Panc1 (cell line): ENCODE results near the gene ADAMTS7. TPM values are rescaled to one million over a fixed set of nuclear protein-coding genes. Genes with fewer than 3 reads are reported as not detected.

Experiments used
- ATAC-seq: fragments of 200-7000 bp; cut with Tn5 transposase; 2 replicates; pipeline ENCODE4 v1.9.1; 2020; ENCODE audit warnings: mild to moderate bottlenecking, moderate library complexity
- BruUV-seq: library from RNA; stranded (reverse); fragments of 400-500 nt; replicated peaks from 2 replicates; lab custom pipeline; 2021; lab: Mats Ljungman, UMichigan
- CTCF ChIA-PET: fragments of 300-600 bp; sonication (Branson Sonifier 250); formaldehyde crosslinking; loops from one replicate; lab custom pipeline; 2022; ENCODE audit warnings: antibody characterized with exemption; lab: Charles Lee
- POLR2A ChIA-PET: fragments of 300-600 bp; sonication (Branson Sonifier 250); formaldehyde crosslinking; loops from one replicate; lab custom pipeline; 2022; ENCODE audit warnings: antibody characterized with exemption; lab: Charles Lee
- DNase-seq: peaks from one replicate; pipeline ENCODE4 v3.0.0-alpha.2; 2010; ENCODE audit warnings: low read depth, low spot score
- H3K27ac ChIP-seq: 2 replicates; pipeline ENCODE4 v1.5.1; 2011; ENCODE audit warnings: mild to moderate bottlenecking, low read length, inconsistent platforms
- H3K27me3 ChIP-seq: fragments of 200-500 bp; sonication (Bioruptor generic); 2 replicates; pipeline ENCODE4 v1.6.0; 2014; ENCODE audit warnings: low read length, inconsistent platforms; ENCODE audit not compliant: control insufficient read depth, insufficient read depth
- H3K36me3 ChIP-seq: fragments of 200-500 bp; sonication (Bioruptor generic); 2 replicates; pipeline ENCODE4 v1.5.1; 2014; ENCODE audit warnings: inconsistent platforms, mild to moderate bottlenecking, low read length, moderate library complexity; ENCODE audit not compliant: control insufficient read depth, insufficient read depth
- H3K4me1 ChIP-seq: 2 replicates; pipeline ENCODE4 v1.5.1; 2011; ENCODE audit warnings: inconsistent platforms, mild to moderate bottlenecking, low read length, moderate library complexity; ENCODE audit not compliant: control insufficient read depth, insufficient read depth
- H3K4me3 ChIP-seq, 2 experiments: 2 replicates each; pipeline ENCODE4 v1.5.1; 2011 to 2012; ENCODE audit warnings: low read depth in 2 of 2, low read length in 2 of 2, mild to moderate bottlenecking in 2 of 2, inconsistent platforms in 1 of 2, moderate library complexity in 1 of 2
- H3K9me3 ChIP-seq: fragments of 200-500 bp; sonication (Bioruptor generic); 2 replicates; pipeline ENCODE4 v1.5.1; 2014; ENCODE audit warnings: low read depth, mild to moderate bottlenecking, inconsistent platforms, low read length, moderate library complexity; ENCODE audit not compliant: control insufficient read depth, insufficient read depth
- POLR2AphosphoS5 ChIP-seq: IDR thresholded peaks from 2 replicates; pipeline ENCODE4 v1.6.1; 2012; ENCODE audit warnings: mild to moderate bottlenecking, low read depth, low read length, moderate library complexity
- SIN3A ChIP-seq: IDR thresholded peaks from 2 replicates; pipeline ENCODE4 v1.6.1; 2012; ENCODE audit warnings: low read depth, mild to moderate bottlenecking, low read length, moderate library complexity, borderline replicate concordance; ENCODE audit not compliant: insufficient read depth
- TCF7L2 ChIP-seq: IDR thresholded peaks from 2 replicates; pipeline ENCODE4 v1.6.1; 2011; ENCODE audit warnings: mild to moderate bottlenecking, low read depth, low read length, inconsistent platforms
- in situ Hi-C: cut with HindIII; loops from 2 replicates; pipeline ENCODE4 v1.10.0; 2016; ENCODE audit warnings: low sequenced_read_pairs, low pct_unique_long_range_greater_than_20kb
- intact Hi-C: fragments of 100-400 bp; cut with micrococcal nuclease; formaldehyde crosslinking; loops from one replicate; pipeline ENCODE4 v1.10.0; 2022; ENCODE audit not compliant: unreplicated experiment
- total RNA-seq: library from RNA; stranded (reverse); gene quantifications from one replicate; pipeline ENCODE4 v1.2.1, GENCODE V29; 2021; ENCODE audit not compliant: unreplicated experiment
- TF ChIP-seq, protein P1 (sequence below): fragments of 450-650 bp; IDR thresholded peaks from 2 replicates; pipeline ENCODE4 v1.5.1; 2017; ENCODE audit warnings: mild to moderate bottlenecking
- TF ChIP-seq, protein P2 (sequence below), 2 experiments: IDR thresholded peaks; 2 replicates each; pipeline ENCODE4 v1.6.1; 2011 to 2012; ENCODE audit warnings: low read depth in 2 of 2, control low read depth in 1 of 2, low read length in 1 of 2, mild to moderate bottlenecking in 1 of 2, moderate library complexity in 1 of 2; ENCODE audit not compliant: insufficient read depth in 1 of 2

ADAMTS7 gene
- total RNA-seq, 1 experiment from 2014 or later, result 1.0 TPM

DNA sequence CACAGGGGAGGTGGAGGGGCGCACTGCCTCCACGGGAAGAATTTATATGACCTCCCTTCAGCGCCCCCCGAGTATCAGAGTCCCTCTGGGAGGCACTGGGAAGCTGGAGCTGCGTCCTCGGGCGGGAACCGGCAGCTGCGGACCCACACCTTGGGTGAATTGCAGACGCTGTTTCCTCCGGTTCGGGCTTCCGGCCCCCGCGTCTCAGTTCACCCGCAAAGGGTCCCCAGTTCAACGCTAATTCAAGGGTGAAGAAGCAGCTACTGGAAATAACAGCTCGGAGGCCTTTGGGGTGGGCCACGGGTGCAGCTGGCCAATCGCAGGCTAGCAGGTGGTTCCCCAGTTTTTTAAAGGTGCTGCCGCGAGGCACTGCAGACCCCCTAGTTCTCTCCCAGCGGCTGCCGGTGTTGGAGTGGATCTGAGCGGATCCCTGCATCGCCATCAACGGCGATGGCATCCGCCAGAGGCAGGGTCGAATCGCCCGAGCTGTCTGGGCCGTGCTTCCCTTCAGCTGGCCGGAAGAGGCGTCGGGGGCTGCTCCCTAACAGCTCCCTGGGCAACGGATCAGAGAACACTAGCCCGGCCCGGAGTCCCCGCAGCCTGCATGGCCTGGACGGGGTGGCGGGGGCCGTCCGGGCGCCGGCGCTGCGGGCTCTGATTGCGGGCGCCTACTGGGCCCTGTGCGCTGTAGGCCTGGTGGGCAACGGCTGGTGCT lies 19.4 kb upstream of the ADAMTS7 start:
- H3K36me3 ChIP-seq, result no peaks in the 10 kb centered on the region
- H3K27me3 ChIP-seq, result no peaks in the 10 kb centered on the region
- no peaks in the 10 kb centered on the region for H3K9me3 ChIP-seq
- TF ChIP-seq SIN3A (no peak), POLR2AphosphoS5 (no peak), TCF7L2 (no peak)
- TF ChIP-seq, protein P1, sequence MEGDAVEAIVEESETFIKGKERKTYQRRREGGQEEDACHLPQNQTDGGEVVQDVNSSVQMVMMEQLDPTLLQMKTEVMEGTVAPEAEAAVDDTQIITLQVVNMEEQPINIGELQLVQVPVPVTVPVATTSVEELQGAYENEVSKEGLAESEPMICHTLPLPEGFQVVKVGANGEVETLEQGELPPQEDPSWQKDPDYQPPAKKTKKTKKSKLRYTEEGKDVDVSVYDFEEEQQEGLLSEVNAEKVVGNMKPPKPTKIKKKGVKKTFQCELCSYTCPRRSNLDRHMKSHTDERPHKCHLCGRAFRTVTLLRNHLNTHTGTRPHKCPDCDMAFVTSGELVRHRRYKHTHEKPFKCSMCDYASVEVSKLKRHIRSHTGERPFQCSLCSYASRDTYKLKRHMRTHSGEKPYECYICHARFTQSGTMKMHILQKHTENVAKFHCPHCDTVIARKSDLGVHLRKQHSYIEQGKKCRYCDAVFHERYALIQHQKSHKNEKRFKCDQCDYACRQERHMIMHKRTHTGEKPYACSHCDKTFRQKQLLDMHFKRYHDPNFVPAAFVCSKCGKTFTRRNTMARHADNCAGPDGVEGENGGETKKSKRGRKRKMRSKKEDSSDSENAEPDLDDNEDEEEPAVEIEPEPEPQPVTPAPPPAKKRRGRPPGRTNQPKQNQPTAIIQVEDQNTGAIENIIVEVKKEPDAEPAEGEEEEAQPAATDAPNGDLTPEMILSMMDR, result no peak
- TF ChIP-seq, protein P2, sequence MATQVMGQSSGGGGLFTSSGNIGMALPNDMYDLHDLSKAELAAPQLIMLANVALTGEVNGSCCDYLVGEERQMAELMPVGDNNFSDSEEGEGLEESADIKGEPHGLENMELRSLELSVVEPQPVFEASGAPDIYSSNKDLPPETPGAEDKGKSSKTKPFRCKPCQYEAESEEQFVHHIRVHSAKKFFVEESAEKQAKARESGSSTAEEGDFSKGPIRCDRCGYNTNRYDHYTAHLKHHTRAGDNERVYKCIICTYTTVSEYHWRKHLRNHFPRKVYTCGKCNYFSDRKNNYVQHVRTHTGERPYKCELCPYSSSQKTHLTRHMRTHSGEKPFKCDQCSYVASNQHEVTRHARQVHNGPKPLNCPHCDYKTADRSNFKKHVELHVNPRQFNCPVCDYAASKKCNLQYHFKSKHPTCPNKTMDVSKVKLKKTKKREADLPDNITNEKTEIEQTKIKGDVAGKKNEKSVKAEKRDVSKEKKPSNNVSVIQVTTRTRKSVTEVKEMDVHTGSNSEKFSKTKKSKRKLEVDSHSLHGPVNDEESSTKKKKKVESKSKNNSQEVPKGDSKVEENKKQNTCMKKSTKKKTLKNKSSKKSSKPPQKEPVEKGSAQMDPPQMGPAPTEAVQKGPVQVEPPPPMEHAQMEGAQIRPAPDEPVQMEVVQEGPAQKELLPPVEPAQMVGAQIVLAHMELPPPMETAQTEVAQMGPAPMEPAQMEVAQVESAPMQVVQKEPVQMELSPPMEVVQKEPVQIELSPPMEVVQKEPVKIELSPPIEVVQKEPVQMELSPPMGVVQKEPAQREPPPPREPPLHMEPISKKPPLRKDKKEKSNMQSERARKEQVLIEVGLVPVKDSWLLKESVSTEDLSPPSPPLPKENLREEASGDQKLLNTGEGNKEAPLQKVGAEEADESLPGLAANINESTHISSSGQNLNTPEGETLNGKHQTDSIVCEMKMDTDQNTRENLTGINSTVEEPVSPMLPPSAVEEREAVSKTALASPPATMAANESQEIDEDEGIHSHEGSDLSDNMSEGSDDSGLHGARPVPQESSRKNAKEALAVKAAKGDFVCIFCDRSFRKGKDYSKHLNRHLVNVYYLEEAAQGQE (IDR thresholded peaks at IDR 0.05; ENCODE audit: insufficient read depth in 1 of 2, low read depth in 2 of 2, low read length in 1 of 2), result no peak
- ChIA-PET POLR2A (no interaction called here), CTCF (interaction anchor here (0.6 to 0.7 kb wide), 2 partner anchors 12 to 19 kb away, joined by 4 to 6 read pairs; no protein-coding TSS in a partner anchor)
- H3K4me3 ChIP-seq, result no peak overlapping the region
- H3K27ac ChIP-seq, result no peak overlapping the region
- no peaks in the 10 kb centered on the region for H3K4me1 ChIP-seq
- no peak for DNase-seq
- no peak for ATAC-seq
- in situ Hi-C loops (no loop called here), intact Hi-C loops (no loop called here)
- BruUV-seq, result no TSS peak

DNA sequence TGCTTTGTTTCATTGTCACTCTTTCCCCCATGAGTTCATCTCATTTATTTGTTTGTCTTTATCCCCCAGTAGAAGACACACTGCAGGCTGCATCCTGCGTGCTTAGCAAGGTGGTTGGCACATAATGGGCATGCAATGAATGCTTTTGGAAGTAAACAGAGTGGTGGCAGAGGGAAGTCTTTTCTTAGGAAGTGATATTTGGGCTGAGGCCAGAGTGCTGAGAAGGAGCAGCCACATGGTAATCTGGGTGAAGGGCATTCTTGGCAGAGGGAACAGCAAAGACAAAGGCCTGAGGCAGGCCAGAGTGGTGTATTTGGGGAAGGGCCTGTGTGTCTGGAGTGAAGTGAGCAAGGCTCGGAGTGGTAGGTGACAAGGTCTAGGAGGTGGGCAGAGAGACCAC lies 17.7 kb upstream of the ADAMTS7 start:
- BruUV-seq, result no TSS peak

More for the DNA sequence above, 17.7 kb upstream of the ADAMTS7 start:
- DNase-seq (no peak), ATAC-seq (no peak)
- POLR2A ChIA-PET, result no interaction called here
- Histone ChIP-seq H3K9me3 (no peaks in the 10 kb centered on the region), H3K4me3 (no peak overlapping the region), H3K36me3 (no peaks in the 10 kb centered on the region), H3K27ac (no peak overlapping the region), H3K4me1 (no peaks in the 10 kb centered on the region), H3K27me3 (no peaks in the 10 kb centered on the region)
- intact Hi-C loops (no loop called here), in situ Hi-C loops (no loop called here)
- no peak for TF ChIP-seq SIN3A
- TF ChIP-seq, protein P1, result no peak
- TF ChIP-seq TCF7L2, result no peak
- no peak for TF ChIP-seq POLR2AphosphoS5
- TF ChIP-seq, protein P2 (IDR thresholded peaks at IDR 0.05; ENCODE audit: insufficient read depth in 1 of 2, low read depth in 2 of 2, low read length in 1 of 2), result no peak
- CTCF ChIA-PET, result no interaction called here
